ENCODE measurements around the gene STK24.

- no peak for TF ChIP-seq CTCF (IDR thresholded peaks at IDR 0.05; ENCODE audit: low read length)
- no peak for TF ChIP-seq EZH2 (optimal IDR thresholded peaks at IDR 0.05; ENCODE audit: low read depth, low read length)
These were observed 80.5 kb downstream of the STK24 start for GRCh38 chr13:98496479-98496791.

Measured in MM.1S (cell line).